ENCODE measurements around the gene HAUS1.

GRCh38 chr18:46152808-46153617 lies 48.8 kb downstream of the HAUS1 start:
- TF ChIP-seq CTCF (IDR thresholded peaks at IDR 0.05) (no peak), POLR2A (IDR thresholded peaks at IDR 0.05) (no peak)

Data from heart left ventricle (tissue), 13 donors.